DMS153 treated with DMSO at 0.1 percent for 48 hours (cell line): ENCODE data around the gene APEX1.

Source experiments
- DNase-seq: peaks from one replicate; lab custom pipeline; 2025; ENCODE audit not compliant: unreplicated experiment; lab: John Stamatoyannopoulos, UW

The APEX1 gene

GRCh38 chr14:20454516-20455354 lies at the start of gene APEX1, which contains the start of gene OSGEP:
Gene APEX1, plus strand, starts transcription at chr14:20455226. Its CDS starts 420 bp downstream, at chr14:20455646.
Gene OSGEP, minus strand, starts transcription at chr14:20454812. Its CDS starts 129 bp downstream, at chr14:20454683.
- peak; percentile 94 for DNase-seq

DNA sequence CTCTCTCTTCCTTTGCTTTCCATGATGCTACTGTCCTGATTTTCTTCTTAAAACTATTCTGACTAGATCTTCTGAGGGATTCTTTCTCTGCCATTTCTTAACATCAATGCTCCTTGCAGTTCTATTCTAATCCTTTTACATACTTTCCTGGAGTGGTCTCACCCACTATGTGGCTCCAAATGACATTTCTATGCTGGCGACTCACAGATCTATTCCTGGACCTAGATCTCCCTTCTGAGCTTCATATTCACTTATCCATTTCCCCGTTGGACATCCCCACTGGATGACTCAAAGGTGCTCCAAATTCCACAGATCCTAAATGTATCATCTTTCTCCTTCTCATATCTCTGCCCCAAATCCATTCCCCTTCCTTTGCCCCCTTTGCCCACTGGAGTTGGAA lies 45.8 kb upstream of the APEX1 start:
- no peak for DNase-seq

DNA sequence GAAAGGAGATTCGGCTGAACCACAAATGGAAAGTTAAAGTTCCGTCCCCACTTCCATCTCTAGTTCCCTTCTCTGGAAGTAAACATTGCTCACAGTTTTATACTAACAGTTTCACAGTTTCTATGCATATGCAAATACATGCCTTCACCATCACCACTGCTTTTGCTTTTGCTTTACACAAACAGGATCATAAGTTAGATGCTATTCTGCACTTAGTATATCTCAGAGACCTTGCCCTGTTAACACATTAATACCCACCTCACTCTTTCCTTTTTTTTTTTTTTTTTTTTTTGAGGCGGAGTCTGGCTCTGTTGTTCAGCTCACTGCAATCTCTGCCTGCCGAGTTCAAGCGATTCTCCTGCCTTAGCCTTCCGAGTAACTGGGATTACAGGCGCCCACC lies 42.6 kb upstream of the APEX1 start:
- DNase-seq, result no peak

DNA sequence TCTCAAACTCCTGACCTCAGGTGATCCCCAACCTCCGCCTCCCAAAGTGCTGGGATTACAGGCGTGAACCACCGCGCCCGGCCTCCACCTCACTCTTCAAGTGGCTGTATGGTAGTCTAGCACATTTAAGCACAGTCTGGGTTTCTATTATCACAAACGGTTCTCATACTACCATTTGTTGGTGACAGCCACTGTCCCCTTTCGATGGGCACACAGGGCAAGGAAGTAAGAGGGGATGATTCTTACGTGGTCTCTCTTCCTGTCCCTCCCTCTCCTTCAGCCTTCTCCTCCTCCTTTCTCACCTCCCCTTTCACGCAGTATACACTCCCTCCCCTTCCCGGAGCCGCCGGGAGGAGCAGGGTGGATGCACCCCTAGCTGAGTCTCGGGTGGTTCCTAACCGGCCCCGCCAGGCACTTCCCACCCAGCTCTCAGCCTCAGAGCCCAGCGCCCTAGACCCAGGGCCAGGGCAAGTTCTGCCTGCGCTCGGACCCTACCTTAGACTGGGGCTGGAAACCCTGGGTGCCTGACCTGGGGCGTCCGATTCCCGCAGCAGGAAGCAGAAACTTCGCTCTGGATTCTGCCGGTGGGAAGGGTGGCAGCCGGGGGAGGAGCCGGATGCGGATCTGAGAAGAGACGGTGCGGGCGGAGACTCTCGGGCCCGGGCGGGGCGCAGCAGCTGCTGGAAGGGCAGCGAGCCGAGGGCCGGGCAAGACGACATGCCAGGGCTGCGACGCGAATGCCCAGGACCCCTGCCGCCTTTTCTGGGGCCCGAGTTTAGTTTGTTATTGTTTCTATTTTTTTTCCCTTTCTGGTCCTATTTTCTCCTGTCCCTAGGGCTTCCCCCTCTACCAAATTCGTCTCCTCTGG lies 41.9 kb upstream of the APEX1 start, which contains the start of gene TEP1:
TEP1 (minus strand) TSS at position 626 of the 868 bp plus-strand sequence. CDS start 5,062 bp downstream, outside the sequence.
- peak; percentile 72 for DNase-seq

GRCh38 chr14:20413744-20414082 lies 41.3 kb upstream of the APEX1 start:
- DNase-seq, result no peak

DNA sequence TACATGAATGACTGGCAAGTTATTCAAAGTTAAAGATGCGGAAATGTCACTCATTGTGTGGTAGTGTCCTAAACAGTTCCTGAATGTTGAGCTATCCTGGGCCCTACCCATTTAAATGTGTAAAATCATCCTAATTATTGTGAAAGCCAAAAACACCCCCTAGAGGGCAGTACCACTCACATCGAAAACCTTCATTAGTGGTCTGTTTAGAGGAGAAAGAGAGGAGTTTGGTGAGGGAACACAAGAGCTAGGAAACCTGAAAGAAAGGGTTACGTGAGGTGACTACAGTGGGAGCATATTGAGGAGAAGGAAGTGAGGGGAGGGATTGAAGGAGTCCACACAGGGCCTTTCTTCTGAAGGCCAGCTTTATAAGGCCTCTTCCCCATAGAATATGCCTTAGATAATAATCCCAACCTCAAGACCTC lies 39.2 kb upstream of the APEX1 start:
- DNase-seq, result peak; percentile 35

- DNase-seq, result no peak
Observed at GRCh38 chr14:20416223-20416622, 38.8 kb upstream of the APEX1 start.

DNA sequence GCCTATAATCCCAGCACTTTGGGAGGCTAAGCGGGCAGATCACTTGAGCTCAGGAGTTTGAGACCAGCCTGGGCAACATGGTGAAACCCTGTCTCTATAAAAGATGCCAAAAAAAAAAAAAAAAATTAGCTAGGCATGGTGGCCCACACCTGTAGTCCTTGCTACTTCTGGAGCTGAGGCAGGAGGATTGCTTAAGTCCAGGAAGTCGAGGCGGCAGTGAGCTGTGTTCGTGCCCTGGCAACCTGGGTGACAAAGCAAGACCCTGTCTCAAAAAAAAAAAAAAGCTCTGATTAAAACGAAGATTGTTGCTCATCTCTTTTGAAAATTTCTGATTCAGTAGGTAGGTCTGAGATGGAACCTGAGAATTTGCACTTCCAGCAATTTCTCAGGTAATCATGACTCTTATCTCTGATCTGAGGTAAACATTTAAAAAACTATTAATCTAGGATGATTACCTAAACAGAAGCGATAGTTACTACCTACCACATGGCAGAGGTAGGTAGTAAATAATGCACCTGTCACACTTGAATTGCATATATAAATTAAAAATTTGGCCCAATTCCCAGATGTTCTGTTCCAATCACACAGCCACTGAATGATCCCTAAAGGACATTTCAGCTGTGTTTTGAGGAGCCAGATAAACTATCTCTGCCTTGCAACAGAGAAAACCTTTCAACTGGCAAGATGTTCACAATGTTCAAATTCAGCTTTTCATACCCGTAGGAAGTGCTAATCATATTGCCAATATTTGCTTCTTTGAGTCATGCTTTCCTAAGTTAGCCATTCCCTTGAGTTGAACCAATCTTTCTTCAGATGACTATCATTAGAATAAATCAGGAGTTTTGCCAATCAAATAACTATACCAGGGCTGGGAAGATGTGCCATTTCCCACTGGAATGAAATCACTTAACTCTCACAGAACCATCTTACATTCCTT lies 37.5 kb upstream of the APEX1 start:
- peak; percentile 81 for DNase-seq

DNA sequence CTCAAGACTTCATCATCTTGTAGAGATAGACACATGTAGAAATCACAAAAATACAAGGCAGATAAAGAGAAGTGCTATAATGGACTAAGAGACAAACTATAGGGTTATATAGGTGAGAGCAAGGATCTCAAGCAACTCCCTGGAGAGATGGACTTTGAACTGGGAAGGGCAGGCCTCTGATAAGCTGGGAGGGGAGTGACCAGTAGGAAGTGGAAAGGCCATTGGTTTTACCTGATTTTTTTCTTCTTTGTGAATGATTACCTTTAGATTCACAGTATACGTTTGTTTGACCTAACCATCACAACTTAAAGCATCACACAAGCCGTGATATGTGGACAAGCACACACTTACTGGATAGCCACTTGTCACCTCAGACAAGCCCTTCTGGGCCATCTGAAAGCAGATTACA lies 36.5 kb upstream of the APEX1 start:
- DNase-seq, result no peak

DNA sequence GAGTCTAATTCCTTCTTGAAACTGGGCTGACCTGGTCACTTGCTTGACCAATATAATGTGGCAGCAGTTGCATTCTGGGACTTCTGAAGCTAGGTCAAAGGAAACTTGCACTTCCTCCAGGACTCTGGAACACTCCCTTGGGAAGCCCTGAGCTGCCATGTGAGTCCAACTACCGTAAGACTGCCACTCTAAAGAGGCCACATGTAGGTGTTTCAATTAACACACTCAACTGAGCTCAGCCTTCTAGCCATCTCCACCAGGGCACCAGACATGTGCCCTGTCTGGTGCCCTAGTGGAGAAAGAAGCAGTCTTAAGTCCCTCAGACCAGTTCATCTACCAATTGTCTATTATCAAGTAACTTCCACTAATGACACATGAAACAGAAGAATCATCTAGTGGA lies 35.6 kb upstream of the APEX1 start:
- DNase-seq, result no peak

DNA sequence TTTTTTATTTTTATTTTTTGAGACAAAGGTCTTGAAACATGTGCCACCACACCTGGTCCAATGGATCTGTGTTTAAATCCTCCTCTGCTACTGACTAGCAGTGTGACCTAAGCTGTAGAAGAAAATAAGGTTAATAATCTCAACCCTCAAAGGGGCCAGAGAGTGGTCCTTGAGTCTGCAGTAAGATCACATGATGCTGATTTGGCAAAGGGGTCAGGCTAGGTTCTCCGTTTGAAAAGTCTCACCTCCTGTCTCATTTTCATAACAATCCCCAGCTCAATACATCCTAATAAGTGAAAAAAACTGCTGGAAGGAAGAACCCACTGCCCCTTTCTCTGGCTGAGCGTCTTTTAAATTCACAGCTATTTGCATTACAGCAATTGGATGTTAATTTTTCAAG lies 33.8 kb upstream of the APEX1 start:
- DNase-seq, result no peak

DNA sequence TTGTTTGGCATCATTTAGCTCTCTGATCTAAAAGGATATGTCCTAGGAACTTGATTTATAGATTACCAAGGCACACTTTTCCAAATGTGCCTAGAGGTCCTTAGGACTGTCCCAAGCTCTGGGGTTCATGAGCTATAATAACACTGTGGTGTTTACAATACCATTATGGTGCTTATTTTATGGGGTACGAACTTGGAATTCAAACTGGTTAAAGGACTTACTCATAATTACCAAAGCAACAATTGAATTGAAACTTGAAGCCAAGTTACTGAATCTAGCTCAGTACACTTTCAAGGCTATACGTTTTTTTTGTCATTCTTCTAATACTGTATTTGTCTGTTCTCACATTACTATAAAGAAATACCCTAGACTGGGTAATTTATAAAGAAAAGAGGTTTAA lies 32.1 kb upstream of the APEX1 start:
- DNase-seq, result no peak

DNA sequence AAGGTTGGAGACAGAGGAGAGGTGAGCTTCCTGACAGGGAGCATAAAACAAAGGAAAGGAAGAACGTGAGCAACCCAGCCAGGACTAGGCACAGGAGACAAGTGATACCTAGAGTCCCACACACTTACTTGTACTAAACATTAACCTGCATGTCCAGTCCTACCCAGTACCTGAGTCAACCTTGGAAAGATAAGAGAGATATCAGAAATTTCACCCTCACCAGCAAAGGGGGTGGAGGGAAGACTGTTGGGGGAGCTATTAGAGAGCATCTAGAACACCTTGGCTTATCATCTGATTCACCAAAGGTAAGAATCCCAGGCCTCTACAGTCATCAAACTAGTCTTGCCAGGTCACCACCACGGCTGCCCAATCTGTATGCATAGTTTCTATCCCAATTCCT lies 30.2 kb upstream of the APEX1 start:
- DNase-seq, result no peak

DNA sequence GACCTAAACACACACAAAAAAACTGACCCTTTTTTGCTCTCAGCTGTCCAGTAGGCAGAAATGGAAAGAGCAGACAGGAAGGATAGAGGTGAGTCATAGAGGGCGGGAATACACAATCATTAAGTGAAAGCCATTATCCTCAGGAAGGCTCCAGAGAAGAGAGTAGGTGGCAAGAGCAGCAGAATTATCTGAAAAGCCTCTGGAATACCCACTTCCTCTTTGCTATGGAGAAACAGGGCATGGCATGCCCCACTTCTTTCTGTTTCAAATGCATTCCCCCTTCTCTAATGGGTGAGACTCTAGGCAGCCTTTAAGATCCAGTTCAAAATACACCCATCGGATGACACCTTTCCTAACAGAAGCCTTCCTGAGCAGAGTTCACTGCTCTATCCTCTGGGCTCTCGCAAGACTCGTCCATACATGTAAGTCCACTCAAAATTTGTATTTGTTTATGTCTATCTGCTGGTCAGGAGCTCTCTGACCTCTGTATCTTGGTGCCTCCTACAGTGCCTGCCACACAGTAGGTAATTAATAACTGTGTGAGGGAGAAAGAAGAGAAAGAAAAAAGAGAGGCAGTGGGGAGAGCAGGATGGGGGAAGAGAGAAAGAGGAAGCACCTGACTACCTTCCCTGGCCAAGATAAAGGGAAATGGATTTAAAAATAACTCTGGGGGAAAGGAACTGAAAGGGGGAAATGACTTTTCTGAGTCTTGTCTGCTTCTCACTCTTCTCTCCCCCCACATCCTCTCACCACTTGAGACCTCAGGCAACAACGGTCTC lies 27.6 kb upstream of the APEX1 start:
- DNase-seq, result no peak

DNA sequence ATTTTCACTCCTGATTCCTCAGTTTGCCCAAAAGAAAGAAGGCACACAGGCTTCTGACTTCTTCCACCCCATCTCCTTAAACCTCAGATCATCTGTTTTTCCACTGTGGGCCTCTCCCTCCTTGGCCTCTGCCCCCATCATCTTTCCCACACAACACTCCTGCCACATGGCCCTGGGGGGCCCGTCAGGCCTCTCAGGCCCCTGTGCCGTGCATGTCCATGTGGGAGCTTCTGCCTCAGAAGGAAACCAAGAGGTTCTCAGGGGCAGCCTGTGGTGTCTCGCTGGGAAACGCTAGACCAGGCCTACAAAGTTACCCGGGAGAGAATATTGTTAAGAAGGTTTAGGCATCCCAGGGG lies 27.0 kb upstream of the APEX1 start:
- DNase-seq, result no peak

GRCh38 chr14:20428802-20429201 lies 26.2 kb upstream of the APEX1 start:
- no peak for DNase-seq

GRCh38 chr14:20429801-20430669 lies 25.0 kb upstream of the APEX1 start:
- DNase-seq, result no peak

DNA sequence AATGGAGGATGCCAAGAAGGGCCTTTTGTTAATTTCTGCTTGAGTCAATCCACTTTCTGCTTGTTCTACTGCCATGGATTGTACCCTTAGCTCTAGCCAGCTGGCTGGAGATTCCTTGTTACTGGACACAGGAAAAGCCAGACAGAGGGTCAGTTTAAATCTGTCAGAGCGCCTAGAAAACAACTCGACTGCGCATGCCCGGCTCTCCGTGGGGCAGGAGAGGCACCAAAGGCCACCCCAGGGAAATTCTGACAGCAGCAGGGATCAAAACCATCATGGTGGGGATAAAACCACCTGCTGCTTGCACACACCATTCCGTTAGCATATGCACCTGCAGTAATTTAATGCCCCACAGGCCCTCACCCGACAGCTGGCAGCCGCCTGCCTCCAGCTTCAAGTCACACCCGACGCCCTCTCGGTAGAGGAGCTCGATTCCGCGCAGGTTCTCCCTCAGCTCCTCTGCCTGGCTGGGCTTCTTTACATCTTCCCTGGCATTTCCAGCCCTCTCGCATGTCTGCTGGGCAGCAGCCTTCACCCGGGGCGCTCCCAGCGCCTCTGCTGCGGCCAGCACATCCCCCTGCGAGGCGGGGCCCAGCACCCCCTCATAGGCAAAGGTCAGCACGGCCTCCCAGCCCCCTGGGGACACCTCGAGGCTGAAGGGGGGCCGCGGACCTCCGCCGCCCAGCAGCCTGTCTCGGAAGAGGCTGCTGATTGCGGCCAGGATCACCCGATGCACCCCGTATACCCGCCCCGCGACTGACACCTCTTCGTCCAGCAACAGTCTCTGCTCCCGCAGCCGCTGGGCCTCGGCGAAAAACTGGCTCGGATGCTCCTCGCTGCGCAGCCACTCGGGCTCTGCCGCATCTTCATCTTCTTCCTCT lies 20.1 kb upstream of the APEX1 start:
- DNase-seq, result peak; percentile 54
